ENCODE data around the gene UGT1A4.

Gene UGT1A4

DNA sequence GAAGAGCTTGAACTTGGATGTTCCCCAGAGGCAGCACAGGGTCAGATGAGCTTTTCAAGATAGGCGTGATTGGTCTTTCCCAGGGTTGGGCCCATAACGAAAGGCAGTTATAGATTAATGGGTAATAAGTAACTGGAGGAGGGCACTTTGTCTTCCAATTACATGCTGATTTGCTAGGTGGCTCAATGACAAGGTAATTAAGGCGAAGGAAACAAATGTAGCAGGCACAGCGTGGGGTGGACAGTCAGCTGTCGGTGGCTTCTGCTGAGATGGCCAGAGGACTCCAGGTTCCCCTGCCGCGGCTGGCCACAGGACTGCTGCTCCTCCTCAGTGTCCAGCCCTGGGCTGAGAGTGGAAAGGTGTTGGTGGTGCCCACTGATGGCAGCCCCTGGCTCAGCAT lies at the start of gene UGT1A4:
Gene UGT1A4, plus strand, starts transcription at position 185 of the 400 bp plus-strand sequence. Its CDS starts 85 bp downstream, at position 270.
- DNase-seq (ENCODE audit: low read depth), result no peak

DNA sequence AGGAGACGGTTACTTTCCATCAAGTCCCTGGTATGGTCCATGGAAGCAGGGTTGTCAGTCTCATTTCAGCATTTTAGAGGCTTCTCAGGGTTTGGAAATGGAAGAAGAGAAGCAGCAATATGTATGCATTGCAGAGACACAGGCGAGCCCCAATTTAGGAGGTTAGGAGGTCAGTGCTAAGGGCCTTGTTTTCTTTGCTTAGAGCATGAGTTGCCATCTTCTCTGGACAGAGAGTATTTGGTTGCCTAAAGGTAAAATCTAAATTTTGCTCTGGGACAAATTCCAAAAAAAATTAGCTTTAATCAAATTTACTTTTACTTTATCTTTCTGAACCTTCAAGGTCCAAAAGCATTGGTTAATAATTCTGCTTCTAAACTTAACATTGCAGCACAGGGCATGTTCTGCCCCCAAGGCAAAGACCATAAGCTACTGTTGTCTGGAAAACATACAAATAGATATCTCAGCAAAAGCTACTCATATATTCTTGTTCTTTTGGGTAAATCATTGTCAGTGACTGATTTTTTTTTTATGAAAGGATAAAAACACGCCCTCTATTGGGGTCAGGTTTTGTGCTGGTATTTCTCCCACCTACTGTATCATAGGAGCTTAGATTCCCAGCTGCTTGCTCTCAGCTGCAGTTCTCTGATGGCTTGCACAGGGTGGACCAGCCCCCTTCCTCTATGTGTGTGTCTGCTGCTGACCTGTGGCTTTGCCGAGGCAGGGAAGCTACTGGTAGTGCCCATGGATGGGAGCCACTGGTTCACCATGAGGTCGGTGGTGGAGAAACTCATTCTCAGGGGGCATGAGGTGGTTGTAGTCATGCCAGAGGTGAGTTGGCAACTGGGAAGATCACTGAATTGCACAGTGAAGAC lies 47.0 kb upstream of the UGT1A4 start, which contains the start of gene UGT1A9:
Gene UGT1A9, plus strand, starts transcription at position 609 of the 872 bp plus-strand sequence. Its CDS starts 37 bp downstream, at position 646.
- DNase-seq (ENCODE audit: low read depth), result no peak

DNA sequence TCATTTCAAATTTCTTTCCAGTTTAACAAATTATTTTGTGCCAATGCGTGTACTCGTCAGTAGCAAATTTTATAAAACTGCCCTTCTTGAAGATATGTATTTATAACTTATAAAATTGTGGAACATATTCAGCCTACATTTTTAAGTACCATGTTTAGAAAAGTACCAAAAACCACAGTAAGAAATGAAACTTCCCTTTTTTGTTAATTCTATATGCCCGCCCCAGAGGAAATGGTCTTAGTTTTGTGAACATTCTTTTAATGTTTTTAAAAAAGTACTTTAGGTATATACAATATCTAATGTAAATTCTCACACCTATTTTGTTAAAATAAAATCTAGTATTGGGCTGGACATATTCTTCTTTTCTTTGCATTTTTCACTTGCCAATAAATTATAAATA lies 45.6 kb upstream of the UGT1A4 start:
- DNase-seq (ENCODE audit: low read depth), result no peak

DNA sequence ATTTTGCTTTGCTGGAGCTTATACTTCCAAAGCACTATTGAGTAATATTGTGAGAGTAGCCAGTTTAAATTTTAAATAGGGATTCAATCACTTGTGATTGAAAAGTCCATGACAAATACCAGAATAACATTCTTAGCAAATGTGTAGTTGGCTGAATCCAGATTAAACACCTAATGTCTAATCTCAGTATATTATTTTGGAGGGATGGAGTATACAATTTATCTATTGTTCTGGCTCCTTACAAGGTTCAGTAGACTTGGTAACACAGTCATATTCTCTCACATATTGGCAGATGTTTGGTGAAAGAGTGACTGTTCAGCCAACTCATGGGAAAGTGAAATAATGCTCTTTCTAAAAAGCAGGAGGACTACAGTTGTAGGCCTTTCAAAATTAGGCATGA lies 44.6 kb upstream of the UGT1A4 start:
- no peak for DNase-seq (ENCODE audit: low read depth)

DNA sequence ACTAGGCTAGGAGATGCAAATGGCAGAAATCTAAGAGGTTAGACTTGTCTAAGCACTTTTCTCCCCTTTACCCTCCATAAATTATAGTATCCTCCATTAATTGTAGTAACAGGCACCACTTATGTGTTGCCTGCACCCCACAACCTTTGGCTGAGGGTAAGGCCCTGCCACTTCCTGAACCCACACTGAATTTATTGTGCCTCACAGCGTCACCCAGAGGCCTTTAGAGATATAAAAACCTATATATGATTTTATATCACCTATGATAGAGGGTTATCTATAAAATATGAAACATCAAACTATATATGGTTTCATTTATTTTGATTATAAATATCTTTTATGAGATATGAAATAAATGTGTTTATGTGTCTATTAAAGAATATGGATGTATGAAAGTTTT lies 44.2 kb upstream of the UGT1A4 start:
- no peak for DNase-seq (ENCODE audit: low read depth)

DNA sequence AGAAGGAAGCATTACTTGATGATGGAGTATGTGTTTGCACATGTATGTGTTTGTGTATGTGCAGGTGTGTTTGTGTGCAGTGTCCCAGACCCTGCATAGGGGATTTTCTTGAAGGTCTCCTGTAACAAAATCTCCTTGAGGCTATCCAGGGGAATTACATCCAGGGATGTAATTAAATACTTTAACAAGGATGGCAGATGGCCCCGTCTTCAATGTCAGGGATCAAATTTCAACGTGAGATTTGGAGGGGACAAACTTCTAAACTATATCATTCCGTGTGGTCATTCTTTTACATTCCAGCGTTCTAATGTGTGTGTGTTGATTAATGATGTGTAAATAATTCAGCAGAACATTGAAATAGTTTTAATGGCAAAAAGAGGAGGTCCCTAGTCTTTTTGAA lies 43.5 kb upstream of the UGT1A4 start:
- DNase-seq (ENCODE audit: low read depth), result no peak

DNA sequence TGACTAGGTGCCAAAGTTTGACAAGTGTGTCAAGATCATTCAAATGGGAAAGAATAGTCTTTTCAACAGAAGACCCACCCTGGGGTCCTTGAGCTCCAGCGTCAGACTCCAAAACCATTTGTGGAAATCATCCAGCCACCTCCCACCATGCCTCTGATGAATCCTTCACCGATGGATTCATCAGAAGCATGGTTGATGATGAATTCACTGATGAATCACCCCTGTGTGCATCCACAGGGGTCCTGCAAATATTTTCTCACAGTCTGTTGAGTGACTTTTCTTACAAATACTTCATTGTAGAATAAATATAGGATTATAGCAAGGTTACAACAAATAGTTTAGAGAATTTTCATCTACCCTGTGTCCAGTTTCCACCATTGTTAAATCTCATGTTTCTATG lies 42.5 kb upstream of the UGT1A4 start:
- DNase-seq (ENCODE audit: low read depth), result no peak

DNA sequence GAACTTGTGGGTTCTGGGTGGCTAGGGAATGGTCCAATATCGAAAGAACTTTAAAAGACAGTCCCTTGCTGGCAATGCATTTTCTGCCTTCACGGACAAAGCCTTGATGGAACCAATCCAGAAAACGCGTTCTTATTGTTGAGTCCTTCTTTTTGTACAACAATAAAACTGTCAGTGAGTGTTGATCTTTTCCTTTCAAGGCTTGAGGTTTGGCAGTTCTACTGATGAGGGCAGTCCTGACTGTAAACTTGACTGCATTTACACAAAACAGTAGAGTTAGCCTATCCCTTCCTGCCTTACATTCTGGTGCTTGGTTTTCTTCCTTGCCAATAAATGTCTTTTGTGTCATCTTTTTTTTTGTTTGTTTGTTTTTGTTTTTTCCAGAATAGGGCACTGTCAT lies 39.3 kb upstream of the UGT1A4 start:
- no peak for DNase-seq (ENCODE audit: low read depth)

DNA sequence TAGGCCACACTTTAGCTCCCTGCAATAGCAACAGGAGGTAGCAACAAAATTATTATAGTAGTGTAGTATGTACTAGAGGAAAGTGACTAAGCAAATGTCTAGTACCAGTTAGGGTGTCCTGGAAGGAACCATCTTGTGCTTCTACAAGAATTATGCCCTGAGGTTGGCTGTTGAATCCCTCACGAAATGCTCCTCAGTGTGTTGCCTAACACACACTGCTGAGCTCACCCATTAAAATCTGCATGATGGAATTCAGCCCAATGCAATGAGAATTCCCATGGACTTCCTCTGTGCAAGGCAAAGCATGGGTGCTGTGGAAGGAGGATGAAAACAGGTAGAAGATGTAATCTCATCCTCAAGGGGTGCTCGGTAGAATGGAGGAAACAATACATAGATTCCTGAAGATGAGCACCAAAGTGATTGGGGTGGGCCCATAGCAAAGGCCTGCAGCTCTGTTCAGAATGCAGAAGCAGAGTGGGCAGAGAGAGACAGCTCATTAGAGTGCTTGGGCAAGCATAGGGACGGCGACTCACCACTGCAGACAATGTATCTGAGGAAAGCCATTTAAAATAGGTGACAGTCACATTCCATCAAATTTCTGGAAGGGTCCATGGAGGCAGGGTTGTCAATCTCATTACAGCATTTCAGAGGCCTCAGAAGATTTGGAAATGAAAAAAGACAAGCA lies 38.0 kb upstream of the UGT1A4 start:
- DNase-seq (ENCODE audit: low read depth), result no peak

DNA sequence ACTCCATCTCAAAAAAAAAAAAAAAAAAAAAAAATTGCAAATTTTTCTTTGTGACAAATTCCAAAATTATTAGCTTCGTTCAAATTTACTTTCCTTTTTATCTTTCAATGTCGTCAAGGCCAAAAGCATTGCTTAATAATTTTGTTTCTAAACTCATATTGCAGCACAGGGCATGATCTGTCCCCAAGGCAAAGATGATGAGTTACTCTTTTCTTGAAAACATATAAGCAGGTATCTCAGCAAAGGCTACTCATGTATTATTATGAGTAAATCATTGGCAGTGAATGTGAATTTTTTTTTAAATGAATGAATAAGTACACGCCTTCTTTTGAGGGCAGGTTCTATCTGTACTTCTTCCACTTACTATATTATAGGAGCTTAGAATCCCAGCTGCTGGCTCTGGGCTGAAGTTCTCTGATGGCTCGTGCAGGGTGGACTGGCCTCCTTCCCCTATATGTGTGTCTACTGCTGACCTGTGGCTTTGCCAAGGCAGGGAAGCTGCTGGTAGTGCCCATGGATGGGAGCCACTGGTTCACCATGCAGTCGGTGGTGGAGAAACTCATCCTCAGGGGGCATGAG lies 36.9 kb upstream of the UGT1A4 start, which contains the start of gene UGT1A7:
Gene UGT1A7, plus strand, starts transcription at position 381 of the 579 bp plus-strand sequence. Its CDS starts 37 bp downstream, at position 418.
- no peak for DNase-seq (ENCODE audit: low read depth)

DNA sequence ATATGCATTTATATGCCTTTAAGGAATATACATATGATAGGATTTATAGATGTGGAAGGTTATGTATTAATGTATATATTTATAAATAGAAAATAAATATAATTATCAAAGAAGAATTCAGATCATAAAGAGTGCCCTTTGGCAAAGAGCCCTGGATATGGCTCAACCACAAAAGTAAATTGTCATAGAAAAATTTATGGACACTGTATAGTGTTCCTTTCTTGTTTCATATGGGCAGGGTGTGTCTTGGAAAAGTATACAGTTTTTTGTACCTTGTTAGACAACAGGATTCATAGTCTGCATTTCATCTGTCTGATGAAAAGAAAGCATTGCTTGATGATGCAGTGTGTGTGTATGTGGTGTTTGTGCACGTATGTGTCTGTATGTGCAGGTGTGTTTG lies 33.9 kb upstream of the UGT1A4 start:
- DNase-seq (ENCODE audit: low read depth), result no peak

DNA sequence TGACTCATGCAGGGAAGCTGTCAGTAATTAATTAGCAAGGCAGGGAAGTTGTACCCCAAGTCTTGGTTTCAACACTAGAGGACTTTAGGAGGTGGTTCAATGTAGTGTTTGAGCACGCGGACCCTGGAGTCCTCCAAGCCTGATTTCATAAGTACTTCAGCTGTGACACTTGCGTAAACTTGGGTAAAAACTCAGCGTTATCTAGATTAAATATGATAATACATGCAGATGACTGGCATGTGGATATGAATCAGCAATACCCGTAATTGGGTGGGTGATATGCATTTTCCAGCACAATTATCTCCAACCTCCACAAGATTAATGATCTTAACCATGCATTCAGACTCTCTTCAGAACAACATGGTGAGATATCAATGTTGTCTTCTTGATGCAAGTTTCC lies 31.6 kb upstream of the UGT1A4 start:
- no peak for DNase-seq (ENCODE audit: low read depth)

DNA sequence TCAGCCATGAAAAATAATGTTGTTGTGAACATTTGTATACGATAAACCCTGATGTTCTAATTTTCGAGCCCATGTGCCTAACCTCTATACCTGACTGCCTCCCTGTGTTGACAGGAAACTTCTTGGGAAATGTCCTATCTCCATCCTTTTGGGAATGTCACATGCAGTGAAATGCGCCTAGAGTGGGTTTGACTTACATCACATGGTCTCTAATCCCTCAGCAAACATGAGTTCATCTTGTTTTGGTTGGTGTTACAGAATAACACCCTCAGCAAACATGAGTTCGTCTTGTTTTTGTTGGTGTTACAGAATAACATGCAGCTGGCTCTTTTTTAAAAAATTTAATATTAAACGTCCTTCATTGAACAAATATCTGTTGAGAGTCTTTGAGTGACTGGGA lies 30.2 kb upstream of the UGT1A4 start:
- DNase-seq (ENCODE audit: low read depth), result no peak

DNA sequence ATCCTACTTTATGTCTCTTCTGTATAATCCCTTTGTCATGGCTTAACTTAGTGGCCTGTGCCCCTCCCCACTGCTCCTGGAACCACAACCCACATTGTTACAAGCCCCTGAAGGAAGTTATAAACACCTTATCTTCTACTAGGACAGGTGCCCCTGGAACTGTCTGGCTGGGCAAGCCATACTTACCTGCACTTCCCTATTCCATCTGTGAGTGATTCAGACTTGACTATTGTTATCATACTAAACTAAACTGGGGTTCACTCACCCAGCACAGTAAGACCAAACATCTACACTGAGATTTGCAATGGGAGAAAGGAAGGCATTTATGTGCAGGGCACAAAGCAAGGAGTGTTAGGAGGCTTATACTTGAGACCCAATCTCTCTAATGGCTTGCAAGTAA lies 29.5 kb upstream of the UGT1A4 start:
- no peak for DNase-seq (ENCODE audit: low read depth)

DNA sequence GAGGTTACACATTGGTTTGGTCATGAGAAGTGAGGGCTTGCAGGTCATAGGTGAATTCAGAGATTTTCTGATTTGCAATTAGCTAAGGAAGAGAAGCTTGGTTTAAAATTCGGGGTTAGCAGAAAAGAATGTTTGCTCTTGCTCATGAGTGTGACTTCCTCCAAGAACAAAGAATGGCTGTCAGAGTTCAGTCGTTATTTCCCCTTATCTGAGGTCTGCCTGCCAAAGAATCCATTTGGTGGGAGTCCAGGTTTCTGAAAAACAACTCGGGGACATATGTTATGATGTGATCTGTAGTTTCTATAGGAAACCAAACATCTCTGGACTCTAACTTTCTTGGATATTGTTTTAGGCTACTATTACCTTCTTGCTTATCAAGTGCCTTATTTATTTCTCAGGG lies 29.0 kb upstream of the UGT1A4 start:
- no peak for DNase-seq (ENCODE audit: low read depth)

DNA sequence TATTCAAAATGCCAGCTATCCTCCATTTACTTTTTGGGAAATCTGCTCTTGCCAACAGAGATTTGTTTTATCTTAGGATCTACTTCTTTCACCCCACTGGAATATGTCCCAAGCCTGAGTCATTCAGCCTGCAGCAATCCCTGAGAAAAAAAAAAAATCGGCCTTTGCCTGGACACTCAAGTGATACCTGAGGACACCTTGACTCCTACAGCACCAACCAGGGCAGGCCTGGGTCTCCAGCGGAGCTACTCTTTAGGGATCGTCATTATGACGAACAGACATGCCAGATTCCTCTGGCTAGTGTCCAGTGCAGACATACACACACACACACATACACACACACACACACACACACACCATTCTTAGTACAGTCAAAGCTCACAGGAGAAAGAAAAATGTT lies 28.1 kb upstream of the UGT1A4 start:
- no peak for DNase-seq (ENCODE audit: low read depth)

DNA sequence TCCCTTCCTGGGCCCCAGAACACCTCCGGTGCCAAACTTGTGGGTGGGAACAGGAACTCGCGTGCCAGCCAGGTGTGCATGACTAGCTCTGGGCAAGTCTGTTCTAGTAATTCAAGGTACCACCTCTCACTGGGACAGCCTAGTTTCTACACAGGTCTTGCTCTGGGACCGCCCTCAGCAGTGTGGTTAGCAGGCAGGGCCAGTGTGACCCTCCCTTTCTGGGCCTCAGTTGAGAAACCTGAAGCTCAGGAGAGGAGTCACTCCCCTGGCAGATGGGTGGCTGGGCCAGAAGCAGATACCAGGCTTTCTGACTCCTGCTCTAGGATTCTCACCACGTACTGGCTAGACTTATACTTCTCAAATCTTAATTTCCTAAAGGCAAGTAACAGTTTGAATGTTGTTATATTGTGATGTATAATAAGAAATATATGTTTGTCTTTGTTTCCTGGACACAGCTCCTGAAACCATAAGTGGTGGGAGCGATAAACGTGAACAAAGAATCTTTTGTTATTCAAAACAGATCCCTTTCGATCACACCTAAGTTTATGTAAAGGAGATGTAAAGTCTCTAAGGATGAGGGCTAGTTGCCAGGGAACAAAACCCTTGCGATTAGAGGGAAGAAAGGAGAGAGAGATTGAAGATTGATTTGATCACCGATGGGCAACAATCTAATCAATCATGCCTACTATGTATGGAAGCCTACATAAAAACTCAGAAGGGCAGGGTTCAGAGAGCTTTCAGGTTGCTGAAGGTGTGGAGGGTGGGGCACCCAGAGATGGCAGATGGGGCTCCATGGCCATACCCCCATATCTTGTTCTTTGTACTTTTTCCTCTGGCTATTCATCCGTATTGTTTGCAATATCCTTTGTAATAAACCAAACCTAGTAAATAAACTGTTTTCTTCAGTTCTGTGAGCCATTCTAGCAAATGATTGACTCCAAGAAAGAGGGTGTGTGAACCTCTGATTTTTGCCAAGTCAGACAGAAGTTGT lies 26.8 kb upstream of the UGT1A4 start:
- DNase-seq (ENCODE audit: low read depth), result no peak

DNA sequence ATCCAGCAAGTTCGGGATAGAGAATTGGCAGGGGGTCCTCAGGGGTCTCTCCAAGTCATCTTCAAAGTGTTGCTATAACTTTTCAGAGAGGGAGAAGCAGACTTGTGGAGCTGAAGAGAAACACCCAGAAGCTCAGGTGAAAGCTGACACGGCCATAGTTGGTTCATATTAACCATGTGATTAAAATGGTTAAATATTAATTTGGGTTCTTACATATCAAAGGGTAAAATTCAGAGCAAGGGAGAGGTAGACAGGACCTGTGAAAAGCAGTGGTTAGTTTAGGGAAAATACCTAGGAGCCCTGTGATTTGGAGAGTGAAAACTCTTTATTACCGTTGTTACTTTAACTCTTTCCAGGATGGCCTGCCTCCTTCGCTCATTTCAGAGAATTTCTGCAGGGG lies 25.9 kb upstream of the UGT1A4 start, which contains the start of gene UGT1A6:
Gene UGT1A6, plus strand, starts transcription at position 243 of the 400 bp plus-strand sequence. Its CDS starts 115 bp downstream, at position 358.
- no peak for DNase-seq (ENCODE audit: low read depth)

DNA sequence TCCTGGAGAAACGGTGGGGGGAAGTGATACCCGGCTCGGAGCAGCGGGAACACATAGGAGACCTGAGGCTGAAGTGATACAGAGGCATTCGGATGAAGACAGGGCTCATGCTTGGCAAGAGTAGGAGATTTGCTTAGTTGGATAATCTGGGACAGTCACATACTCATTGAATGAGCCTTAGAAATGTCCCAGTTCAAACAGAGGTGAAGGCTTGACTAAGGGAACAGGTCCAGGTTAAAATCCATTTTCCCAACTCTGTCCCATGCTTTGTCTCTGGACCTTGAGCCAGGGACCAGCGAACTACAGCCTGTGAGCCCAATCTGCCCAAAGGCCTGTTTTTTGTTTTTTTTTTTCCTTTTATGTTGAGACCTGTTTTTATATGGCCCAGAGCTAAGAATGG lies 24.6 kb upstream of the UGT1A4 start:
- DNase-seq (ENCODE audit: low read depth), result no peak

DNA sequence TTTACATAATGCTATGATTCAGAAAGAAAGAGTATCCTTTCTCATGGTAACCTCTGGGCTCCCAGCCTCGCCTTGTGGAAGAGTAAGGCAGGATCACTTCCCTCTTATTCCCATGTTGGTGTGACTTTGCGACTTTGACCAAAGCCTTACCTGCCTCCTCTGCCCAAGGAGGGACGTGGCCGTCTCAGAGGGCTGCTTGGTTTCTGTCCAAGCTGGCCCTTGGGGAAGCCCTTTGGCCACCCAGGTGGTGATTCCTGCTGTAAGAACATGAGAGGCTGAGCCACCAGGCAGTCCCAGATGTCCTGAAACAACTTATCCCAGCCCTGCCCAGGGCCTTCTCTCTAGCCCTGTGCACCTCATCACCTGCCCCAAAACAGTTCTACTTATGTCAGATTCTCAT lies 19.8 kb upstream of the UGT1A4 start:
- DNase-seq (ENCODE audit: low read depth), result no peak

DNA sequence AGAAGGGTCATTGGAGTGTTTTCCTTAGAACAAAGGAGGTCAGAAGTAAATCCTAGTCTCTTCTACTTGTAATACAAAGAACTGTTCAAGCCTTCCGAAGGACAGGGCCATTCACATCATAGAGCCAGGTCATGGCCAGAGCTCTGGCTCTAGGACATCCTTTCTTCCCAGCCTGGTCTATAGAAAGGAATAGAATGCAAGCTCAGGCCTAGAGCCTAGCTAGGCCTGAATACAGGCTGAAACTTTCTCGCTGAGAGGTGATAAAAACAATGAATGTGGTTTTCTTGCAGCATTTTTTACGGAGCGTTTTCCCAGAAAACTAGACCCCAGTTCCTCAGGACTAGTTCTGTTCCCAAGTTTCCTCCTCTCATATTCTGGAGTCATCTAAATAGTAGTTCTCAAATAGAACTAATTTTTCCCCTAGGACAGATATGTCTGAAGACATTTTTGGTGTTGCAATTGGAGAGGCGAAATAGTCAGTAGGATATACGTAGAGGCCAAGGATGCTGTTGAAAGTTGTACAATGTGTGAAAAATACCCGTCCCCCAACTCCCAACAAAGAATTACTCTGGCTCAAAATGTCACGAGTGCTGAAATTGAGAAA lies 19.0 kb upstream of the UGT1A4 start:
- DNase-seq (ENCODE audit: low read depth), result no peak

Measured in stimulated activated CD8-positive, alpha-beta memory T cell treated with anti-CD3 and anti-CD28 coated beads, Interleukin-7, amount 100 ng/mL, for 24 hours (primary cell).